ENCODE data around the gene GRIP2.

DNA sequence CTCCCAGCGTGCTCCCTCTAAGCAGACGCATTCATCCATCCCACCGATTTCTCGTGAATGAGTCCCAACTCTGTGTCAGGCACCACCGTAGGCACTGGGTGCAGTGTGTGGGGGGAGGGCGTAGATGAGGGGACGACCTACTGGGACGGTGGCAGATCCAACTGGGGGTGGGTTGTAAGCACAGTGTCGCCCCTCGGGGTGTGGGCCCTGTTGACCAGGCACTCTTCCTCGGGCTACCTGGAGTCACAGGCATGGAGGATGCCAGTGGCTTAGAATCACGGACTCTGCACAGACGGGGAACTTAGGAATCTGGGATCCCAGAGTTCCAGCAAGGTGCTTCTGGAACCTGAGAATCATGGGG, 71.5 kb downstream of the GRIP2 start:
- TF ChIP-seq, protein P1, sequence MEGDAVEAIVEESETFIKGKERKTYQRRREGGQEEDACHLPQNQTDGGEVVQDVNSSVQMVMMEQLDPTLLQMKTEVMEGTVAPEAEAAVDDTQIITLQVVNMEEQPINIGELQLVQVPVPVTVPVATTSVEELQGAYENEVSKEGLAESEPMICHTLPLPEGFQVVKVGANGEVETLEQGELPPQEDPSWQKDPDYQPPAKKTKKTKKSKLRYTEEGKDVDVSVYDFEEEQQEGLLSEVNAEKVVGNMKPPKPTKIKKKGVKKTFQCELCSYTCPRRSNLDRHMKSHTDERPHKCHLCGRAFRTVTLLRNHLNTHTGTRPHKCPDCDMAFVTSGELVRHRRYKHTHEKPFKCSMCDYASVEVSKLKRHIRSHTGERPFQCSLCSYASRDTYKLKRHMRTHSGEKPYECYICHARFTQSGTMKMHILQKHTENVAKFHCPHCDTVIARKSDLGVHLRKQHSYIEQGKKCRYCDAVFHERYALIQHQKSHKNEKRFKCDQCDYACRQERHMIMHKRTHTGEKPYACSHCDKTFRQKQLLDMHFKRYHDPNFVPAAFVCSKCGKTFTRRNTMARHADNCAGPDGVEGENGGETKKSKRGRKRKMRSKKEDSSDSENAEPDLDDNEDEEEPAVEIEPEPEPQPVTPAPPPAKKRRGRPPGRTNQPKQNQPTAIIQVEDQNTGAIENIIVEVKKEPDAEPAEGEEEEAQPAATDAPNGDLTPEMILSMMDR (IDR thresholded peaks at IDR 0.05; ENCODE audit: low read depth, low read length) = no peak
- no peak for TF ChIP-seq POLR2A (IDR thresholded peaks at IDR 0.05; ENCODE audit: extremely low read depth, insufficient read length)
